SHP77 (cell line): ENCODE results near the gene FOXI3.
"Not testable (repeated sequence)": the region's sequence is repeated elsewhere in the genome, so short reads cannot be mapped to it uniquely, and the experiment has no call there.

ENCODE experiments used
- DNase-seq, 2 experiments: peaks; one replicate each; lab custom pipeline; 2025; lab: John Stamatoyannopoulos, UW

Gene FOXI3

DNA sequence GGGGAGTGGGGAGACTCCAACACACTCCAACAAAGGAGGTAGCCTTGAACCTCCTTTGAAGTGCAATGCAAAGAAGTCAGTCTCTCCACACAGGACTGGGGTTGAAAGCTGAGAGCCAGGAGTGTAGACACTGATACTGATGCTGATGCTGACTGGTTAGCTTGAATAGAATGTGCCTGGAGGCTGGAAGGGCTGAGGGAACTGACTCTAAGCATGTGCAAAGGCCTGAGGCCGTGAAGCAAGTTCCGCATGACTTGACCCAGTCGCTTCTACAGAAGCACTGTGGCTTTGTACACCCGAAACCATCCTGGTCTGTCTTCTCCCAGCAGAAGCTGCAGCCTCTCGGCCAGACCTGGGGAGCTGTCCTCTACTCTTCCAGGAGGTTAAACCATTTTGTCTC is 10.4 kb downstream of the FOXI3 start:
- DNase-seq: no peak

DNA sequence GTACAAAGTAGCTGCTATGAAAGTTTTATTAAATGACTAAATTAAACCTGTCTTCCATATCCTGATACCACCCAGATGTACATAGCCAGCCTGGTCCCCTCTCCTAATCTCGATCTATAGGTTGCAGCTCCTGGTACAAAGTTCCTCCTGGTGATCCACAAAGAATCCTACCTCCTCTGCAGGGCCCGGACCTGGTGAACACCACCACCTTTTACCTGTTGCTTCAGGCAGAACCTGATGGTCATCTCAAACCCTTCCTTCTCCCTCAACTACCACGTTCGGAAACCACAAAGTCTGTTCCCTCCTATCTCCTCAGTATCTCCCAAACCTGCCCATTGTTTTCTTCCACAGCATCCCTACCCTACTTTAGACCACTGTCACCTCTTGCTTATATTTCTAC is 15.5 kb downstream of the FOXI3 start:
- no peak for DNase-seq

- no peak for DNase-seq
These were observed 22.6 kb downstream of the FOXI3 start for GRCh38 chr2:88429929-88430328.

DNA sequence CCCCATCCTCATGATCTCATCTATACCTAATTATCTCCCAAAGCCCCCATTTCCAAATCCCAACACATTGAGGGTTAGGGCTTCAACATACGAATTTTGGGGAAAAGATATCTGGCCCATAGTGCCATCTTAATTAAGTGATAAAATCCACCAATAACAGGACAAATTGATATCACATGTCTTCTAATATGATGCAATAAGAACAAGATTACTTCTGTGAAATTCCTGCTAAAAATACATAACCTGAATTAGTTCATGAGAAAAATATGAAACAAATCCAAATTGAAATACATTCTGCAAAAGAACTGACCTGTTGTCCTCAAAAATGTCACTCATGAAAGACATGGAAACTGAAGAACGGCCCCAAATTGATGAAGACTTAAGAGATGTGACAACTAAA is 28.8 kb downstream of the FOXI3 start:
- no peak for DNase-seq

DNA sequence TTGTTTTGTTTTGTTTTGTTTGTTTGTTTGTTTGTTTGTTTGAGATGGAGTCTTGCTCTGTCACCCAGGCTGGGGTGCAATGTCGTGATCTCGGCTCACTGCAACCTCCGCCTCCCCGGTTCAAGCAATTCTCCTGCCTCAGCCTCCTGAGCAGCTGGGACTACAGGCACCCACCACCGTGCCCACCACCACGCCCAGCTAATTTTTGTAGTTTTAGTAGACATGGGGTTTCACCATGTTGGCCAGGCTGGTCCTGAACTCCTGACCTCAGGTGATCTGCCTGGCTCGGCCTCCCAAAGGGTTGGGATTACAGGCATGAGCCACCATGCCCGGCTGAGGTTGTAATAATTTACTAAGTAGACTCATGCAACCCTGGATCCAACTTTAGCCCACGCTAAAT is 33.4 kb downstream of the FOXI3 start:
- not testable (repeated sequence) for DNase-seq

- no peak for DNase-seq
These were observed 36.4 kb downstream of the FOXI3 start for GRCh38 chr2:88416016-88416663.

DNA sequence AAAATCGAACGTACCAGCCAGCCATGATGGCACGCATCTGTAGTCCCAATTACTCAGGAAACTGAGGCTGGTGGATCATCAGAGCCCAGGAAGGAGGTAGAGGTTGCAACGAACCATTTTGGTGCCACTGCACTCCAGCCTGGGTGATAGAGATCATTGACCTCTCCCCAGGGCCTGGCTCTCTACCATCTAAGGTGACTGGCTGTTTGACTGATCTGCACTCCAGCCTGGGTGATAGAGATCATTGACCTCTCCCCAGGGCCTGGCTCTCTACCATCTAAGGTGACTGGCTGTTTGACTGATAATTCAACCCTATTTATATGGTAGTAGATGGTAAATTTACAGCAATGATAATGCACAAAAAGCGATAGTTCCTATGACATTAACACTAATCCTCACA is 43.6 kb downstream of the FOXI3 start:
- not testable (repeated sequence) for DNase-seq

- no peak for DNase-seq
These were observed 52.3 kb downstream of the FOXI3 start for GRCh38 chr2:88400037-88400767.

GRCh38 chr2:88398180-88398579 is 54.3 kb downstream of the FOXI3 start:
- no peak for DNase-seq
